Measurements from ENCODE around the gene RHBDF1. TPM values are rescaled to one million over a fixed set of nuclear protein-coding genes. Genes with fewer than 3 reads are reported as not detected.

RHBDF1 gene
- total and polyA plus RNA-seq, 9 of the 15 experiments (the other 6 are each of a cell fraction or from before 2014, with no cell fraction given) = 1.0 to 8.2 (median 4.2) TPM

DNA sequence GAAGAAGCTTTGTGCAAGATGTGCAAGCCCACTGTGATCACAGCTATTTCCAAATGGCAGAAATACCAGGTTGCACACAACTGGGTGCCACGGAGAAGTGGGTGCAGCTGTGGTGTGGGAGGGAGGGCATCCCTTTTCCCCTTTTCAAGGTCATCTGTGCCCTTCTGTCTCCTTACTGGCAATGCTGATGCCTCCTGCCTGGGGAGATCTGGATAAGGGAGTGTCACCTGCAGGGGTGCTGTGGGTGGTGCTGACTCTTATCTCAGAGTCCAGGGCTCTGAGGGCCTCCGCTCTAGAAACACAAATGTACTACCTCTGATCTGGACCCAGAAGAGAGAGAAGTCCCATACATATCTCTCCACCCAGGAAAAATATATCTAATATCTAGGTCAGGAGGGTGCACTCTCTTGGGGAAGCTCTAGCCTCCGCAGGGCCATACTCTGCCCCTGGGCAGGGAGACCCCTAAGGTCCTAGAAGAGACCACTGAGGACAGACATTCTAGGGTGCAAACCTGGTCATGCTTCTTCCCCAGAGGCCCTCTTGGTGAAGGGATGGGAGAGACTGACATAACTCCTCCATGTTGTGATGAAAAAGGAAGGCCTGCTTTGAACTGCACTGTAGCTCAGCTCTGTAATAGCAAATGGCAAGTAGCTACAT, 47.5 kb upstream of the RHBDF1 start (continued):
- TF ChIP-seq, protein P1, sequence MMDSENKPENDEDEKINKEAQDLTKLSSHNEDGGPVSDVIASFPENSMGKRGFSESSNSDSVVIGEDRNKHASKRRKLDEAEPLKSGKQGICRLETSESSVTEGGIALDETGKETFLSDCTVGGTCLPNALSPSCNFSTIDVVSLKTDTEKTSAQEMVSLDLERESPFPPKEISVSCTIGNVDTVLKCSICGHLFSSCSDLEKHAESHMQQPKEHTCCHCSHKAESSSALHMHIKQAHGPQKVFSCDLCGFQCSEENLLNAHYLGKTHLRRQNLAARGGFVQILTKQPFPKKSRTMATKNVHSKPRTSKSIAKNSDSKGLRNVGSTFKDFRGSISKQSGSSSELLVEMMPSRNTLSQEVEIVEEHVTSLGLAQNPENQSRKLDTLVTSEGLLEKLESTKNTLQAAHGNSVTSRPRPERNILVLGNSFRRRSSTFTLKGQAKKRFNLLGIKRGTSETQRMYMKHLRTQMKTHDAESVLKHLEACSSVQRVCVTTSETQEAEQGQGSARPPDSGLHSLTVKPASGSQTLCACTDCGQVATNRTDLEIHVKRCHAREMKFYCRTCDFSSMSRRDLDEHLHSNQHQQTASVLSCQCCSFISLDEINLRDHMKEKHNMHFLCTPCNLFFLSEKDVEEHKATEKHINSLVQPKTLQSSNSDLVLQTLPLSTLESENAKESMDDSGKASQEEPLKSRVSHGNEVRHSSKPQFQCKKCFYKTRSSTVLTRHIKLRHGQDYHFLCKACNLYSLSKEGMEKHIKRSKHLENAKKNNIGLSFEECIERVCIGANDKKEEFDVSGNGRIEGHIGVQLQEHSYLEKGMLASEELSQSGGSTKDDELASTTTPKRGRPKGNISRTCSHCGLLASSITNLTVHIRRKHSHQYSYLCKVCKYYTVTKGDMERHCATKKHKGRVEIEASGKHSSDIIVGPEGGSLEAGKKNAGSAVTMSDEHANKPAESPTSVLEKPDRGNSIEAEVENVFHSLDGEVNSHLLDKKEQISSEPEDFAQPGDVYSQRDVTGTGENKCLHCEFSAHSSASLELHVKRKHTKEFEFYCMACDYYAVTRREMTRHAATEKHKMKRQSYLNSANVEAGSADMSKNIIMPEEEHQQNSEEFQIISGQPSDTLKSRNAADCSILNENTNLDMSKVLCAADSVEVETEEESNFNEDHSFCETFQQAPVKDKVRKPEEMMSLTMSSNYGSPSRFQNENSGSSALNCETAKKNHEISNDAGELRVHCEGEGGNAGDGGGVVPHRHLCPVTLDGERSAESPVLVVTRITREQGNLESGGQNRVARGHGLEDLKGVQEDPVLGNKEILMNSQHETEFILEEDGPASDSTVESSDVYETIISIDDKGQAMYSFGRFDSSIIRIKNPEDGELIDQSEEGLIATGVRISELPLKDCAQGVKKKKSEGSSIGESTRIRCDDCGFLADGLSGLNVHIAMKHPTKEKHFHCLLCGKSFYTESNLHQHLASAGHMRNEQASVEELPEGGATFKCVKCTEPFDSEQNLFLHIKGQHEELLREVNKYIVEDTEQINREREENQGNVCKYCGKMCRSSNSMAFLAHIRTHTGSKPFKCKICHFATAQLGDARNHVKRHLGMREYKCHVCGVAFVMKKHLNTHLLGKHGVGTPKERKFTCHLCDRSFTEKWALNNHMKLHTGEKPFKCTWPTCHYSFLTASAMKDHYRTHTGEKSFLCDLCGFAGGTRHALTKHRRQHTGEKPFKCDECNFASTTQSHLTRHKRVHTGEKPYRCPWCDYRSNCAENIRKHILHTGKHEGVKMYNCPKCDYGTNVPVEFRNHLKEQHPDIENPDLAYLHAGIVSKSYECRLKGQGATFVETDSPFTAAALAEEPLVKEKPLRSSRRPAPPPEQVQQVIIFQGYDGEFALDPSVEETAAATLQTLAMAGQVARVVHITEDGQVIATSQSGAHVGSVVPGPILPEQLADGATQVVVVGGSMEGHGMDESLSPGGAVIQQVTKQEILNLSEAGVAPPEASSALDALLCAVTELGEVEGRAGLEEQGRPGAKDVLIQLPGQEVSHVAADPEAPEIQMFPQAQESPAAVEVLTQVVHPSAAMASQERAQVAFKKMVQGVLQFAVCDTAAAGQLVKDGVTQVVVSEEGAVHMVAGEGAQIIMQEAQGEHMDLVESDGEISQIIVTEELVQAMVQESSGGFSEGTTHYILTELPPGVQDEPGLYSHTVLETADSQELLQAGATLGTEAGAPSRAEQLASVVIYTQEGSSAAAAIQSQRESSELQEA (IDR thresholded peaks at IDR 0.05; ENCODE audit: low read depth) = no peak
- TF ChIP-seq HDAC2 (IDR thresholded peaks at IDR 0.05) (peak; percentile 72; the same call in 1 of the 2 replicates), ZNF507 (tag; conservative IDR thresholded peaks at IDR 0.05) (no peak), TBL1XR1 (IDR thresholded peaks at IDR 0.05; ENCODE audit: low read length in 2 of 2) (peak in 1 of 2 experiments; percentile 66; a peak in 2 of 4 replicates), ILK (tag; IDR thresholded peaks at IDR 0.05; ENCODE audit: borderline replicate concordance, low read depth) (no peak), MEIS2 (IDR thresholded peaks at IDR 0.05; ENCODE audit: partially characterized antibody) (no peak), SAP30 (IDR thresholded peaks at IDR 0.05; ENCODE audit: borderline replicate concordance, insufficient read depth, low read depth, low read length, poor library complexity, severe bottlenecking) (peak; percentile 16), ZNF695 (CRISPR knock-in tag; IDR thresholded peaks at IDR 0.05) (no peak), TEAD1 (CRISPR knock-in tag; IDR thresholded peaks at IDR 0.05) (no peak), ZBTB9 (CRISPR knock-in tag; IDR thresholded peaks at IDR 0.05) (0 out of 2 replicates have a peak, but pooled peaks have one; percentile 56), MYNN (IDR thresholded peaks at IDR 0.05) (peak; percentile 96), MYNN (CRISPR knock-in tag; IDR thresholded peaks at IDR 0.05) (no peak)
- TF ChIP-seq, protein P2, sequence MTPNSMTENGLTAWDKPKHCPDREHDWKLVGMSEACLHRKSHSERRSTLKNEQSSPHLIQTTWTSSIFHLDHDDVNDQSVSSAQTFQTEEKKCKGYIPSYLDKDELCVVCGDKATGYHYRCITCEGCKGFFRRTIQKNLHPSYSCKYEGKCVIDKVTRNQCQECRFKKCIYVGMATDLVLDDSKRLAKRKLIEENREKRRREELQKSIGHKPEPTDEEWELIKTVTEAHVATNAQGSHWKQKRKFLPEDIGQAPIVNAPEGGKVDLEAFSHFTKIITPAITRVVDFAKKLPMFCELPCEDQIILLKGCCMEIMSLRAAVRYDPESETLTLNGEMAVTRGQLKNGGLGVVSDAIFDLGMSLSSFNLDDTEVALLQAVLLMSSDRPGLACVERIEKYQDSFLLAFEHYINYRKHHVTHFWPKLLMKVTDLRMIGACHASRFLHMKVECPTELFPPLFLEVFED (CRISPR knock-in tag; conservative IDR thresholded peaks at IDR 0.05) = no peak
- TF ChIP-seq, protein P3, sequence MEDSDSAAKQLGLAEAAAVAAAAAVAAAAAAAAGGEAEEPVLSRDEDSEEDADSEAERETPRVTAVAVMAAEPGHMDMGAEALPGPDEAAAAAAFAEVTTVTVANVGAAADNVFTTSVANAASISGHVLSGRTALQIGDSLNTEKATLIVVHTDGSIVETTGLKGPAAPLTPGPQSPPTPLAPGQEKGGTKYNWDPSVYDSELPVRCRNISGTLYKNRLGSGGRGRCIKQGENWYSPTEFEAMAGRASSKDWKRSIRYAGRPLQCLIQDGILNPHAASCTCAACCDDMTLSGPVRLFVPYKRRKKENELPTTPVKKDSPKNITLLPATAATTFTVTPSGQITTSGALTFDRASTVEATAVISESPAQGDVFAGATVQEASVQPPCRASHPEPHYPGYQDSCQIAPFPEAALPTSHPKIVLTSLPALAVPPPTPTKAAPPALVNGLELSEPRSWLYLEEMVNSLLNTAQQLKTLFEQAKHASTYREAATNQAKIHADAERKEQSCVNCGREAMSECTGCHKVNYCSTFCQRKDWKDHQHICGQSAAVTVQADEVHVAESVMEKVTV (CRISPR knock-in tag; IDR thresholded peaks at IDR 0.05) = no peak
